Measurements from ENCODE around the gene HIGD1C. TPM values are rescaled to one million over a fixed set of nuclear protein-coding genes. Genes with fewer than 3 reads are reported as not detected.

The HIGD1C gene
- total RNA-seq, 2 experiments from 2014 or later: not detected

GRCh38 chr12:50918584-50919316 is 33.6 kb upstream of the HIGD1C start:
- peaks cover 19% of the 10 kb centered on the region for H3K9me3 Mint-ChIP-seq
- ATAC-seq: peak; percentile 39

GRCh38 chr12:50922820-50923219 is 29.5 kb upstream of the HIGD1C start:
- Mint-ChIP-seq H3K27me3 (no peaks in the 10 kb centered on the region), H3K4me3 (no peak overlapping the region), H3K36me3 (ENCODE audit: low read depth) (no peaks in the 10 kb centered on the region), H3K4me1 (ENCODE audit: low read depth) (peaks cover 45% of the 10 kb centered on the region), H3K9me3 (no peaks in the 10 kb centered on the region), H3K27ac (peak overlapping the region; percentile 73)
- no peak for TF ChIP-seq CTCF (IDR thresholded peaks at IDR 0.05)
- no peak for ATAC-seq
- CTCF ChIA-PET: no interaction called here
- intact Hi-C loops (cut with micrococcal nuclease): no loop called here
- POLR2A ChIA-PET: no interaction called here
- no peak for DNase-seq

More at GRCh38 chr12:50918584-50919316, 33.6 kb upstream of the HIGD1C start:
- Mint-ChIP-seq H3K4me1 (ENCODE audit: low read depth) (peaks cover 21% of the 10 kb centered on the region), H3K36me3 (ENCODE audit: low read depth) (peaks cover 5% of the 10 kb centered on the region), H3K27ac (no peak overlapping the region), H3K4me3 (no peak overlapping the region), H3K27me3 (no peaks in the 10 kb centered on the region)
- intact Hi-C loops (cut with micrococcal nuclease): no loop called here
- POLR2A ChIA-PET: no interaction called here
- DNase-seq: no peak
- TF ChIP-seq CTCF (IDR thresholded peaks at IDR 0.05): no peak
- CTCF ChIA-PET: interaction anchor here (1.2 kb wide), 1 partner anchor 153 kb away, joined by 3 read pairs; no protein-coding TSS in a partner anchor

GRCh38 chr12:50923361-50924130 is 28.8 kb upstream of the HIGD1C start:
- intact Hi-C loops (cut with micrococcal nuclease): no loop called here
- ChIA-PET POLR2A (no interaction called here), CTCF (no interaction called here)
- DNase-seq (no peak), ATAC-seq (no peak)
- no peak for TF ChIP-seq CTCF (IDR thresholded peaks at IDR 0.05)
- Mint-ChIP-seq H3K27ac (peak overlapping the region; percentile 91), H3K4me3 (peak overlapping the region; percentile 70), H3K36me3 (ENCODE audit: low read depth) (no peaks in the 10 kb centered on the region), H3K9me3 (no peaks in the 10 kb centered on the region), H3K27me3 (no peaks in the 10 kb centered on the region), H3K4me1 (ENCODE audit: low read depth) (peaks cover 44% of the 10 kb centered on the region)

GRCh38 chr12:50924131-50924438 is 28.3 kb upstream of the HIGD1C start:
- peak overlapping the region; percentile 70 for H3K4me3 Mint-ChIP-seq
- peaks cover 39% of the 10 kb centered on the region for H3K4me1 Mint-ChIP-seq (ENCODE audit: low read depth)
- DNase-seq (no peak), ATAC-seq (peak; percentile 28)
- intact Hi-C loops (cut with micrococcal nuclease): no loop called here
- no peaks in the 10 kb centered on the region for H3K9me3 Mint-ChIP-seq
- no peaks in the 10 kb centered on the region for H3K36me3 Mint-ChIP-seq (ENCODE audit: low read depth)
- ChIA-PET POLR2A (interaction anchor here (0.8 kb wide), 1 partner anchor 61 kb away, joined by 3 read pairs; no protein-coding TSS in a partner anchor), CTCF (interaction anchor here (1.0 to 1.2 kb wide), 2 partner anchors 11 to 61 kb away, joined by 3 to 4 read pairs; no protein-coding TSS in a partner anchor)
- H3K27ac Mint-ChIP-seq: peak overlapping the region; percentile 91
- H3K27me3 Mint-ChIP-seq: no peaks in the 10 kb centered on the region
- TF ChIP-seq CTCF (IDR thresholded peaks at IDR 0.05): no peak

Measured in activated CD8-positive, alpha-beta T cell treated with anti-CD3 and anti-CD28 coated beads for 36 hours (primary cell).